OCI-LY3 (cell line): ENCODE results near the gene LYPLA2.

Experiments
- H2AFZ ChIP-seq: fragments of 200-600, 300-600 bp; shearing (Covaris generic); 2 replicates; pipeline ENCODE4 v1.6.0; 2014; ENCODE audit warnings: antibody characterized with exemption, low read depth, low read length
- H3K27ac ChIP-seq: fragments of 200-600, 300-600 bp; sonication (generic); 2 replicates; pipeline ENCODE4 v1.5.1; 2014; ENCODE audit warnings: mild to moderate bottlenecking, low read length, moderate library complexity, mixed read lengths
- H3K27me3 ChIP-seq: fragments of 200-600, 300-600 bp; sonication (generic); 2 replicates; pipeline ENCODE4 v1.6.1; 2014; ENCODE audit warnings: low read depth, low read length, mixed read lengths
- H3K36me3 ChIP-seq: fragments of 200-600, 300-600 bp; sonication (generic); replicated peaks from 2 replicates; pipeline ENCODE3; 2014; ENCODE audit warnings: low read depth, low read length, mixed read lengths
- H3K4me1 ChIP-seq: fragments of 300-600, 200-600 bp; sonication (generic); 2 replicates; pipeline ENCODE4 v1.6.1; 2014; ENCODE audit warnings: low read length, mixed read lengths
- H3K4me2 ChIP-seq: fragments of 200-600, 300-600 bp; sonication (generic); 2 replicates; pipeline ENCODE4 v1.6.1; 2014; ENCODE audit warnings: low read length, mixed read lengths
- H3K4me3 ChIP-seq: fragments of 300-600, 200-600 bp; sonication (generic); 2 replicates; pipeline ENCODE4 v1.5.1; 2014; ENCODE audit warnings: antibody characterized with exemption, mild to moderate bottlenecking, low read length, moderate library complexity
- H3K79me2 ChIP-seq: fragments of 300-600, 200-600 bp; shearing (Covaris generic); 2 replicates; pipeline ENCODE4 v1.6.1; 2014; ENCODE audit warnings: mild to moderate bottlenecking, low read length, mixed read lengths
- H3K9ac ChIP-seq: fragments of 300-600, 200-600 bp; shearing (Covaris generic); 2 replicates; pipeline ENCODE4 v1.6.0; 2014; ENCODE audit warnings: mild to moderate bottlenecking, low read length, moderate library complexity
- H3K9me3 ChIP-seq: fragments of 200-600, 300-600 bp; shearing (Covaris generic); 2 replicates; pipeline ENCODE4 v1.6.1; 2014; ENCODE audit warnings: low read length, mixed read lengths; ENCODE audit not compliant: insufficient read depth
- H4K20me1 ChIP-seq: fragments of 200-600, 300-600 bp; sonication (generic); 2 replicates; pipeline ENCODE4 v1.6.1; 2016; ENCODE audit warnings: low read length, mixed read lengths; ENCODE audit not compliant: insufficient read depth
- CTCF ChIP-seq: fragments of 200-600, 300-600 bp; sonication (generic); IDR thresholded peaks from 2 replicates; pipeline ENCODE4 v1.5.1; 2014; ENCODE audit warnings: antibody characterized with exemption, low read length, low read depth
- EZH2phosphoT487 ChIP-seq: fragments of 200-600 bp; shearing (Covaris generic); IDR thresholded peaks from 2 replicates; pipeline ENCODE4 v1.6.1; 2018; ENCODE audit warnings: antibody characterized with exemption, mixed run types, low read depth

The LYPLA2 gene

GRCh38 chr1:23803674-23804073 lies 12.7 kb downstream of the LYPLA2 start:
- Histone ChIP-seq H3K4me2 (no peak overlapping the region), H3K4me3 (no peak overlapping the region), H3K27ac (no peak overlapping the region)

GRCh38 chr1:23804183-23804835 lies 13.4 kb downstream of the LYPLA2 start:
- no peak overlapping the region for H2AFZ ChIP-seq
- no peaks in the 10 kb centered on the region for H3K36me3 ChIP-seq
- H3K9ac ChIP-seq, result no peak overlapping the region
- no peaks in the 10 kb centered on the region for H3K9me3 ChIP-seq
- H3K4me1 ChIP-seq, result peaks cover 8% of the 10 kb centered on the region
- peaks cover 7% of the 10 kb centered on the region; the same call in 1 of the 2 replicates for H3K79me2 ChIP-seq
- H4K20me1 ChIP-seq, result no peaks in the 10 kb centered on the region
- no peak overlapping the region for H3K4me2 ChIP-seq
- no peak overlapping the region for H3K4me3 ChIP-seq
- no peaks in the 10 kb centered on the region for H3K27me3 ChIP-seq
- H3K27ac ChIP-seq, result no peak overlapping the region
- no peak for TF ChIP-seq EZH2phosphoT487
- TF ChIP-seq CTCF, result peak; percentile 11; the same call in 1 of the 2 replicates

More at GRCh38 chr1:23803674-23804073, 12.7 kb downstream of the LYPLA2 start:
- H3K79me2 ChIP-seq, result peaks cover 7% of the 10 kb centered on the region; the same call in 1 of the 2 replicates
- no peaks in the 10 kb centered on the region for H3K27me3 ChIP-seq
- H2AFZ ChIP-seq, result no peak overlapping the region
- no peak overlapping the region for H3K9ac ChIP-seq
- TF ChIP-seq EZH2phosphoT487, result no peak
- no peak for TF ChIP-seq CTCF
- H3K36me3 ChIP-seq, result no peaks in the 10 kb centered on the region
- H4K20me1 ChIP-seq, result no peaks in the 10 kb centered on the region
- peaks cover 8% of the 10 kb centered on the region for H3K4me1 ChIP-seq
- no peaks in the 10 kb centered on the region for H3K9me3 ChIP-seq

- no peak overlapping the region for H3K9ac ChIP-seq
- H3K36me3 ChIP-seq, result no peaks in the 10 kb centered on the region
These were observed 14.1 kb downstream of the LYPLA2 start for GRCh38 chr1:23805025-23805424.

GRCh38 chr1:23806280-23806679 lies 15.3 kb downstream of the LYPLA2 start:
- Histone ChIP-seq H3K9me3 (no peaks in the 10 kb centered on the region), H3K27ac (no peak overlapping the region), H3K4me1 (peaks cover 22% of the 10 kb centered on the region), H3K4me3 (no peak overlapping the region), H3K79me2 (no peaks in the 10 kb centered on the region), H4K20me1 (no peaks in the 10 kb centered on the region), H3K27me3 (no peaks in the 10 kb centered on the region), H3K9ac (no peak overlapping the region), H3K36me3 (no peaks in the 10 kb centered on the region), H3K4me2 (no peak overlapping the region), H2AFZ (no peak overlapping the region)
- TF ChIP-seq EZH2phosphoT487, result no peak
- no peak for TF ChIP-seq CTCF

More at GRCh38 chr1:23805025-23805424, 14.1 kb downstream of the LYPLA2 start:
- Histone ChIP-seq H3K9me3 (no peaks in the 10 kb centered on the region), H3K4me3 (no peak overlapping the region), H3K4me1 (peaks cover 11% of the 10 kb centered on the region), H3K4me2 (no peak overlapping the region), H3K79me2 (peaks cover 2% of the 10 kb centered on the region; the same call in 1 of the 2 replicates), H2AFZ (no peak overlapping the region), H3K27ac (no peak overlapping the region), H4K20me1 (no peaks in the 10 kb centered on the region), H3K27me3 (no peaks in the 10 kb centered on the region)
- TF ChIP-seq EZH2phosphoT487 (no peak), CTCF (no peak)
